ENCODE results near the gene ACBD4.

Gene ACBD4

GRCh38 chr17:45144199-45145034, 8.9 kb downstream of the ACBD4 start:
- no peaks in the 10 kb centered on the region for H3K27me3 ChIP-seq (ENCODE audit: insufficient read depth, poor library complexity, severe bottlenecking)
- no peak overlapping the region for H3K27ac ChIP-seq (replicated peaks)
- TF ChIP-seq POLR2AphosphoS5 (IDR thresholded peaks at IDR 0.05; ENCODE audit: low read depth) (no peak), SPI1 (IDR thresholded peaks at IDR 0.05; ENCODE audit: borderline replicate concordance, low read depth) (no peak), CTCF (IDR thresholded peaks at IDR 0.05; ENCODE audit: insufficient read depth, low read length) (no peak), GABPA (IDR thresholded peaks at IDR 0.05; ENCODE audit: low read depth) (no peak), REST (IDR thresholded peaks at IDR 0.05; ENCODE audit: insufficient replicate concordance, low read depth) (no peak)
- no peak overlapping the region for H3K4me3 ChIP-seq (replicated peaks; ENCODE audit: insufficient read depth, low read length)
- no peak for DNase-seq (ENCODE audit: low read depth in 1 of 2, low spot score in 1 of 2)

- no peak overlapping the region for H3K4me3 ChIP-seq (replicated peaks; ENCODE audit: insufficient read depth, low read length)
- no peak for DNase-seq (ENCODE audit: low read depth in 1 of 2, low spot score in 1 of 2)
- TF ChIP-seq CTCF (IDR thresholded peaks at IDR 0.05; ENCODE audit: insufficient read depth, low read length) (no peak), POLR2AphosphoS5 (IDR thresholded peaks at IDR 0.05; ENCODE audit: low read depth) (no peak), GABPA (IDR thresholded peaks at IDR 0.05; ENCODE audit: low read depth) (no peak), SPI1 (IDR thresholded peaks at IDR 0.05; ENCODE audit: borderline replicate concordance, low read depth) (no peak), REST (IDR thresholded peaks at IDR 0.05; ENCODE audit: insufficient replicate concordance, low read depth) (no peak)
- no peaks in the 10 kb centered on the region for H3K27me3 ChIP-seq (ENCODE audit: insufficient read depth, poor library complexity, severe bottlenecking)
- no peak overlapping the region for H3K27ac ChIP-seq (replicated peaks)
These were observed 9.5 kb downstream of the ACBD4 start for GRCh38 chr17:45145035-45145389.

GRCh38 chr17:45146166-45146565, 10.7 kb downstream of the ACBD4 start:
- Histone ChIP-seq H3K4me3 (replicated peaks; ENCODE audit: insufficient read depth, low read length) (no peak overlapping the region), H3K27ac (replicated peaks) (no peak overlapping the region), H3K27me3 (ENCODE audit: insufficient read depth, poor library complexity, severe bottlenecking) (no peaks in the 10 kb centered on the region)
- TF ChIP-seq GABPA (IDR thresholded peaks at IDR 0.05; ENCODE audit: low read depth) (no peak), SPI1 (IDR thresholded peaks at IDR 0.05; ENCODE audit: borderline replicate concordance, low read depth) (no peak), CTCF (IDR thresholded peaks at IDR 0.05; ENCODE audit: insufficient read depth, low read length) (no peak), REST (IDR thresholded peaks at IDR 0.05; ENCODE audit: insufficient replicate concordance, low read depth) (no peak), POLR2AphosphoS5 (IDR thresholded peaks at IDR 0.05; ENCODE audit: low read depth) (no peak)
- DNase-seq (ENCODE audit: low read depth in 1 of 2, low spot score in 1 of 2): no peak
